HG03457 (cell line): Measurements from ENCODE around the gene GPR37L1.
"Not testable (repeated sequence)": the region's sequence is repeated elsewhere in the genome, so short reads cannot be mapped to it uniquely, and the experiment has no call there.

Experiments
- ATAC-seq: cut with Tn5 transposase; IDR thresholded peaks from one replicate; pipeline ENCODE4 v1.9.1; 2021; ENCODE audit warnings: moderate number of reproducible peaks; ENCODE audit not compliant: unreplicated experiment

The GPR37L1 gene

GRCh38 chr1:202133001-202133400, 10.3 kb downstream of the GPR37L1 start:
- no peak for ATAC-seq

- ATAC-seq, result no peak
Measured at GRCh38 chr1:202133496-202133895, 10.8 kb downstream of the GPR37L1 start.

- ATAC-seq, result no peak
Measured at GRCh38 chr1:202133989-202134388, 11.3 kb downstream of the GPR37L1 start.

- no peak for ATAC-seq
Measured at GRCh38 chr1:202134645-202135172, 12.0 kb downstream of the GPR37L1 start.

GRCh38 chr1:202135221-202135721, 12.6 kb downstream of the GPR37L1 start:
- ATAC-seq, result no peak

GRCh38 chr1:202140833-202141232, 18.1 kb downstream of the GPR37L1 start:
- ATAC-seq, result no peak

- not testable (repeated sequence) for ATAC-seq
Measured at GRCh38 chr1:202141468-202141867, 18.8 kb downstream of the GPR37L1 start.

GRCh38 chr1:202143011-202143767, 20.5 kb downstream of the GPR37L1 start:
- no peak for ATAC-seq

GRCh38 chr1:202143768-202144401, 21.2 kb downstream of the GPR37L1 start:
- no peak for ATAC-seq

GRCh38 chr1:202144402-202145067, 21.8 kb downstream of the GPR37L1 start, which contains the start of gene ARL8A:
ARL8A (minus strand) TSS chr1:202144737; CDS start chr1:202144572, 165 bp downstream.
- ATAC-seq, result no peak

GRCh38 chr1:202145068-202145743, 22.5 kb downstream of the GPR37L1 start:
- no peak for ATAC-seq

- not testable (repeated sequence) for ATAC-seq
Measured at GRCh38 chr1:202145744-202146140, 23.0 kb downstream of the GPR37L1 start.

GRCh38 chr1:202146279-202146678, 23.6 kb downstream of the GPR37L1 start:
- ATAC-seq, result no peak

- no peak for ATAC-seq
Measured at GRCh38 chr1:202146993-202147392, 24.3 kb downstream of the GPR37L1 start.

GRCh38 chr1:202148391-202148790, 25.7 kb downstream of the GPR37L1 start:
- no peak for ATAC-seq

- ATAC-seq, result no peak
Measured at GRCh38 chr1:202149566-202149965, 26.8 kb downstream of the GPR37L1 start.

- no peak for ATAC-seq
Measured at GRCh38 chr1:202150187-202150586, 27.5 kb downstream of the GPR37L1 start.

GRCh38 chr1:202150602-202151001, 27.9 kb downstream of the GPR37L1 start:
- ATAC-seq, result no peak

GRCh38 chr1:202151045-202151444, 28.3 kb downstream of the GPR37L1 start:
- no peak for ATAC-seq

GRCh38 chr1:202152399-202152798, 29.7 kb downstream of the GPR37L1 start:
- no peak for ATAC-seq

- no peak for ATAC-seq
Measured at GRCh38 chr1:202153284-202153683, 30.6 kb downstream of the GPR37L1 start.
